Stimulated activated CD4-positive, alpha-beta T cell treated with anti-CD3 and anti-CD28 coated beads, Interleukin-1b, Interleukin-23, amount 100 ng/mL, for 24 hours (primary cell): ENCODE measurements around the gene PDE1A.

Source experiments
- DNase-seq, 4 experiments: peaks; one replicate each; pipeline ENCODE4 v3.0.0-alpha.2; 2020; ENCODE audit warnings: low read depth in 4 of 4, low spot score in 1 of 4

Gene PDE1A

GRCh38 chr2:182426918-182427240, at the start of gene PDE1A:
TSS of gene PDE1A (minus strand) at chr2:182427036.
- DNase-seq: no peak

DNA sequence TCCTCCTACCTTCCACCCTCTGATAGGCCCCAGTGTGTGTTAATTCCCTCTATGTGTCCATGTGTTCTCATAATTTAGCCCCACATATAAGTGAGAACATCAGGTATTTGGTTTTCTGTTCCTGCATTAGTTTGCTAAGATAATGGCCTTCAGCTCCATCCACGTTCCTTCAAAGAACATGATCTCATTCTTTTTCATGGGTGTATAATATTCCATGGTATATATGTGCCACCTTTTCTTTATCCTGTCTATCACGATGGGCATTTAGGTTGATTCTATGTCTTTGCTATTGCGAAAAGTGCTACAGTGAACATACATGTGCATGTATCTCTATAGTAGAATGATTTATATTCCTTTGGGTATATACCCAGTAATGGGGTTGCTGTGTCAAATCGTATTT, 46.8 kb upstream of the PDE1A start:
- DNase-seq: no peak

GRCh38 chr2:182463760-182464159, 36.9 kb upstream of the PDE1A start:
- no peak for DNase-seq

DNA sequence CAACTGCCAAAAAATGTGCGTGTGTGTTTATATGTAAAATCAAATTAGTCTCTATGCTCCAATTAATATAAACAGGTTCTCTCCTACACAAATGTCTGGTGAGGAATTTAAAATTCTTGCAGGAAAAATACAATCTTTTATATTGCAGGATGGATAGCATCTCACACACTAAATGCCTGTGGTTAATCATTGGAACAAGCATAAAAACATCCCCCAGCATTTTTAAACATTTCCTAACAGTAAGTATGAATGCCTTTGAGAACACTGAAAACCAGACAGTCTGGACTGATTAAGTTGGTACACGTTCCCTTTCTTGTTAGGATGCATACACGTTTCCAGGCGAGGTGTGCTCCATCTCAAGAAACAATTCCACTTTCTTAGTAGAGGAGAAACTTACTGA, 29.9 kb upstream of the PDE1A start:
- DNase-seq: no peak

DNA sequence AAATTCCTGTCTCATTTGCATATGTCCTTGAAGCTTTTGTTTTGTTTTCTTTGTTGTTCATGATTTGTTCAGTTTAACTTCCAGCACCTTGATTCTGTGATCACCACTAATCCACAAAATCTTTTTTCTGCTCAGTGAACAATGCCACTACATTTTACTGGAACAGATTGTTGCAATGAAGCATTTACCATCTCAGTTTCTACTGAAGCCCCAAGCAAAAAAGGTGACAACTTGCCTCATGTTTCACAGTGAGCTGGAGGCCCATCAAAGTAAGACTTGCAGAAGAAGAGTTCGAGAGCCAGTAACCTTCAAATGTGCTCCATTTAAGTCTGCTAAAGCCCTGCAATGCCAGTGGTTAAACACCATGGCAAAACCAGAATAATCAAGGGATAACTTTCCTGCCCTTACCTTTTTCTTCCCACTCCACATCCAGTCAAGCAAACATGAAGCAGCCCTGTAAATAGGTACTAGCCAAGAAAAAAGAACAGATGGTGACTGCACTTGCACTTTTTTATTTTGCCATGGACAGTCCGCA, 25.7 kb upstream of the PDE1A start:
- DNase-seq: no peak

GRCh38 chr2:182448371-182448770, 21.5 kb upstream of the PDE1A start:
- no peak for DNase-seq

DNA sequence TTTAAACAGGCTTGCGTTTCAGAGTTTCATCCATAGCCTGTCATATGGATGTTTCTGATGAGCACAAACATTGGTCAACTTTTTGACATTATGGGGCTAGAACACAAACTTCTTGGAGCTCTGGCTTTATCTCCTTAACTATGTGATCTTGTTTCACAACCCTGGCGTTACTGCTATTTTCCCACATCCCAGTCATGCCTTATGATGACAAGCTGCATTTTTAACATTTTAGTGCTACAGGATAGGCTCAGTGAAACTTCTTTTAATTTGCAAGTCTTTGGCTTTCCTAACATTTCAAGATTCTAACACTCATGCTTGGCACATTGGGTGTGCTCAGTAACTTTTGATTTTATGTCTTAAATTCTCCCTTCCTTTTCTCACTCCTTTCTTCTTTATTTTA, 21.0 kb upstream of the PDE1A start:
- DNase-seq: no peak

DNA sequence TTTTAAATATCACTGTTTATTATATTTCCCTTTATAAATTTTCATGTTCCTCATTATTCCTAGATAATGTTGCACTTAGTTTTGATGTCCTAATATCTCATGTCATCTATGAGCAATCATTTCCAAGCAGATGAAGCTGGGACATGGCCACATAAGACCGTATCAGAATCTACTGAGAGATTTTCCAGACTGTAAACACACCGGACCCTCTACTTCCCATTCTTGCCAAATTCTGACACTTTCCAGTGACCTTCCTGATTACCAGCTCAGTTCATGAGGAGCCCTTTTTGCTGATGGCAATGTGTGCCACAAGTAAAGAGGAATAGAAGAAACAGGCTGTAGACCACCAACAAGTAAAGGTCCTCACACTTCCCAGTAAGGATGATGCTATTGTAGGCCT, 20.3 kb upstream of the PDE1A start:
- no peak for DNase-seq

DNA sequence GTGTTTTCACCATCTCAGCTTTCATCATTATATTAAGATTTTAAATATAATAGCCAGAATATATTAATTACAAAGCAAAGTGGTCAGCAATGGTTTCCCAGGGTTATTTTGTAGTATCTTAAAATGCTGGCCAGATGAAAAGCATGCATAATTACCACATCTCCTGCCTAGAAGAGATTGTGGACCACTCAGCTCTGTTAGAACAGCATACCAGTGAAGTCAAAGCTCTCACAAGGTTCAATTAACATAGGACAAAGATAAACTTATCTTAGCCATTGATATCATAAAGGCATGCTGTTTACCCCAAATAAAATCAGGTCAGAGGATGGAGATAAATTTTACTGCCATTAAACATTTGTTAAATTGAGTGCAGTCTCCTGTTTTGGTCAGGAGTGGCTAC, 19.3 kb upstream of the PDE1A start:
- DNase-seq: no peak

- DNase-seq: no peak
Observed at GRCh38 chr2:182445391-182445965, 18.6 kb upstream of the PDE1A start.

DNA sequence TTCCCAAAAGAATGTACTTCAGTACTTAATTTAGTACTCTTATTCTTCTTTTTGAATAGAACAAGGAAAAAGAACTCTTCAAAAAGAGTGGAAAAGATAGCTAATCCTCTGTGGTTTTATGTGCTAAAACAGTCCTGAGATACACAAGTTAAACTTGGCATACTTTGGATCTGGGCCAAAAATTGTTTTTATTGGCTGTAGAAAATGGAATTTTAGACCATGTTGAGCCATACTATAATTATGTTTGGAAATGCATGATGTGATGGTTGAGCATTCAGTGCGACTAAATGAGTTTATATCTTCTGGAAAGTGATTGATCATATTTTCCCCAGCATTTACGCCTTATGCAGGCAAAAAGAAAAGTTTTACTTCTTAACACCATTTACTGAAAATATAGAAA, 18.0 kb upstream of the PDE1A start:
- DNase-seq: no peak

GRCh38 chr2:182444170-182444569, 17.3 kb upstream of the PDE1A start:
- no peak for DNase-seq

- DNase-seq: no peak
Observed at GRCh38 chr2:182436252-182436651, 9.4 kb upstream of the PDE1A start.

DNA sequence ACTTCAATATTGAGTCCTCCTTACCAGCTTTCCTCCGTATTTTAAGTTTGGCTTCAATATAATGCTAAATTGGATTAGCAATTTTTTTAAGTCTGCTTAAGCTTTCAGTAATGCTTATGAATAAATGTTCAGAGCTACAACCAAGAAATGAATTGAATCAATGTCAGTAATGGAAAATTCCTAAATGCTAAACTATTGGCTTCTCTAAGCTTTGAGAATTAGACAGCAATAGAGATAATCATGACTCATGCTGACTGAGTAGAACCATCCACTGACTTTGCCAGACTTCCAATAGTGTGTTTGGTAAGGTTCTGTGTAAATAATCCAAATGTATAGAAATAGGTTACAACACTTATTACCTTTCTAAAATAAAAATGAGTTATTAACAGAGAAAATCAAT, 8.9 kb upstream of the PDE1A start:
- DNase-seq: no peak

DNA sequence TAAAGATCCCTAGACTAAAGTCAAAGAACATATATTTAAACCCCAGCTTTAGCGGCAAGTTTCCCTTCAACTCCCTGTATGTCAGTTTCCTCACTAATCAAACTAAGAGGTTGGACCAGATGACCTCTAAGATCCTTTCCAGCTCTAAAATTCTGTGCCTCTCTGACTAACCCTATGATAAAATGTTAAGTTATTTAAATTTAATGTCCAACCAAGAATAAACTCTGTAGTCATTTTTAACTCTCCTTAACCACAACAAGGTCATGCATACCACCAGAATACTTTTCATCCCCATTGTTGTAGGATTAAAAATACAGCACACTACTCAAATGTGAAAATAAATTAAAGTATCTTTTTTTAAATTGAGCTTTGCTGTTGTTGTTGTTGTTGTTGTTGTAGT, 5.2 kb upstream of the PDE1A start:
- DNase-seq: no peak

DNA sequence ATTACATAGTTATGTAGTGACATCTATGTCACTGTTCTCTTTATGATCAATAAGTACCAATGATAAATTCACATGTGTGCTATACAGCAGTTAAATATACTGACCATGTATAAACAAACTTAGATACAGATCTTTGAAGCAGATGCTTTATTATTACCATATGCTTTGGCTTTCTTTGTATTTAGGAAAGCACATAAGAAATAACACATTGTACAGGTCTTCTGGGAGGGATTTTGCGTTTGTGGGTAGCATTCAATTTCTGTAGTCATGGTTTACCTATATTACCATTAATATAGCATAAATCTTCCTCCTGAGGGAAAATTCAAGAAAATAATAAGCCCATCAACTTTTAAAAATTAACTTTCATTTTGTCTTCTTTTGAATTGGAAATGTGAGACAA, 1.6 kb upstream of the PDE1A start:
- DNase-seq: no peak

GRCh38 chr2:182426082-182426917, 536 bp downstream of the PDE1A start:
- no peak for DNase-seq

DNA sequence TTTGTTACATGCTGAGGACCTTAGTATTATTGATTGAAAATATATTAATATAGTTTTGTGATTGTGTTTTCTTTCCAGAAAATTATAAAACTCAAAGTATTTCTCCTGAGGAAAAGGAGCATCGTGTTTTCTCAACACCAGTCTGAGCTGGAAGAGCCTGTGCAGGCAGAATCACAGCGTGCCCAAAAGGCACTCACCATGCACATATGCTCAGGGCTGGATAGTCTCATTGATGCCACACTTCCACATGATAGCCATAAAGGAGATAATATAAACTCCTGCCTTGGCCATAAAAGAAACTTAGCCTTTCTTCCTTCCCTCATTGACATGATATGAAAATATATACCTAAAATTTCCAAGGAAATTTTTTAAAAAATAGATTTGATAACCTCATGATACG, 4.0 kb downstream of the PDE1A start:
- no peak for DNase-seq

- no peak for DNase-seq
Observed at GRCh38 chr2:182420669-182421068, 6.2 kb downstream of the PDE1A start.

DNA sequence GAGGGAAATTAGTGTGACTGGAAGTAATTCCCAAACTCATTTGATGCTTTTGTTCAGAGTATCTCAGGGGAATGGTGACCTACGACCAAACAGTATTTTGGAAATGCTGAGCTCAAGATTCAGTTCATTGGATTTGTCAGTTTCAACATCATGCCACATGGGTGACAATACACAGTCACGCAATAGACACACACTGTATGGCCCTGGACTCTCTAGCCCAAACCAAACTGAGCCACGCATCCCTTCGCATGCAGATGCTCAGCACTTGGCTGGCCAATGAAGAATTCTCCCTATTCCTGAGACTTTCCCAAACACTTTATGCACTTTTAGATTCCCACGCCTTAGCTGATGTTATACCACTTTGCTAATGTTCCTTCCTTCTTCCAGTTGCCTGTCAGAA, 10.0 kb downstream of the PDE1A start:
- no peak for DNase-seq

- DNase-seq: no peak
Observed at GRCh38 chr2:182416191-182416590, 10.6 kb downstream of the PDE1A start.

- DNase-seq: no peak
Observed at GRCh38 chr2:182415771-182416170, 11.1 kb downstream of the PDE1A start.

DNA sequence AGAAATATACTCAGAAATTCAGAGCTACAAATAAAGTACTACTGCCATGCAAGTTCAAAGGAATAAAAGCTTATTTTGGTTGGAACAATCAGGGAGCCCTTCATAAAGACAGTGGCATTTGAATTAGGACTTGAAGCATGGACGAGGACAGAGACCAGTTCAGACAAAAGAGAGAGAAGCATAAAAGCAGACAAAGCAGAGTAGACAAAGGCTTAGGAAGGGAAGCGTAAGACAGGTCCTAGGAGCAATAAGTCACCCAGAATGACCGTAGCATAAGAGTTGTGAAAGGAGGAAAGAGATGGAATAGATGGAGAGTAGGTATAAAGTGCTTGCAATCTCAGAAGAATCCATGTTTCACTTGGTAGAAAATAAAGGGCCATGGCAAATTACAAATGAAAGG, 14.0 kb downstream of the PDE1A start:
- DNase-seq: no peak
